ENCODE measurements around the gene PCDH9.

The PCDH9 gene

DNA sequence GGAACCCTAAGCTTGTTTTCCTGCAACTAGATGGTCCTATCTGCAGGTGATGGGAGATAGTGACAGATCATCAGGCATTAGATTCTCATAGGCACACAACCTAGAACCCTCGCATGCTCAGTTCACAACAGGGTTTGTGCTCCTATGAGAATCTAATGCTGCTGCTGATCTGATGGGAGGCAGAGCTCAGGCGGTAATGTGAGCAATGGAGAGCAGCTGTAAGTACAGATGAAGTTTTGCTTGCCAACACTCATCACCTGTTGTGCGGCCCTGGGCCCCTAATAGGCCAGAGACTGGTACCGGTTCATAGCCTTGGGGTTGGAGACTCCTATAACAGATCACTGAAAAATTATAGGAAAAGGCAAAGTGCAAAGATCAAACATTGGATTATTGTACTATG is 267.2 kb downstream of the PCDH9 start:
- Histone ChIP-seq H3K9ac (ENCODE audit: low read depth, low read length) (no peak overlapping the region), H3K36me3 (ENCODE audit: insufficient read depth, low read length) (no peaks in the 10 kb centered on the region), H3K4me3 (ENCODE audit: low read length) (no peak overlapping the region), H3K4me1 (ENCODE audit: insufficient read depth, low read length) (no peaks in the 10 kb centered on the region), H3K9me3 (ENCODE audit: insufficient read depth, low read depth, low read length) (no peaks in the 10 kb centered on the region), H3K27ac (ENCODE audit: low read depth, low read length) (no peak overlapping the region), H3K27me3 (ENCODE audit: insufficient read depth, low read length) (no peaks in the 10 kb centered on the region)
- WGBS, result 98% methylated on average over 4 of the region's 4 CpGs

DNA sequence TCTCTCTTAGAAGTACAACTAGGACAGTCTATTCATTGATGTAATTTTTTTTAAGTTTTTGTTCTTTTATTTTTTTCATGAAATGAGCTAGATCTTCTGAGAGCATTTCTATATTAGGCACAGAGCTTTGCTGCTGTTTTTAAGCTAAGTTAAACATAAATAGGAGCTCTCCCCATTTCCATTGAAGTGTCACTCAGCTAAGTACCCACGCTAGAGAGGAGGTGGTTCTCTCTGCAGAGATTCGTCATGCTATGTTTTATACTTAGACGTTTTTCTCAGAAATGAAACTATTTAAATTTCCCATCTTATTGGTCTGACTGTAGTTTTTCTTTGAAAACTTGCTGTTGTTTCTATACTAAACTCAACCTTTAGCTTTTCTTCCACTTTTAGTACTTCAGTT is 271.5 kb downstream of the PCDH9 start:
- no peaks in the 10 kb centered on the region for H3K36me3 ChIP-seq (ENCODE audit: insufficient read depth, low read length)
- no peaks in the 10 kb centered on the region for H3K9me3 ChIP-seq (ENCODE audit: insufficient read depth, low read depth, low read length)
- H3K27ac ChIP-seq (ENCODE audit: low read depth, low read length), result no peak overlapping the region
- WGBS, result 94% methylated on average over 2 of the region's 3 CpGs
- no peak overlapping the region for H3K9ac ChIP-seq (ENCODE audit: low read depth, low read length)
- no peak overlapping the region for H3K4me3 ChIP-seq (ENCODE audit: low read length)
- no peaks in the 10 kb centered on the region for H3K27me3 ChIP-seq (ENCODE audit: insufficient read depth, low read length)
- no peaks in the 10 kb centered on the region for H3K4me1 ChIP-seq (ENCODE audit: insufficient read depth, low read length)

DNA sequence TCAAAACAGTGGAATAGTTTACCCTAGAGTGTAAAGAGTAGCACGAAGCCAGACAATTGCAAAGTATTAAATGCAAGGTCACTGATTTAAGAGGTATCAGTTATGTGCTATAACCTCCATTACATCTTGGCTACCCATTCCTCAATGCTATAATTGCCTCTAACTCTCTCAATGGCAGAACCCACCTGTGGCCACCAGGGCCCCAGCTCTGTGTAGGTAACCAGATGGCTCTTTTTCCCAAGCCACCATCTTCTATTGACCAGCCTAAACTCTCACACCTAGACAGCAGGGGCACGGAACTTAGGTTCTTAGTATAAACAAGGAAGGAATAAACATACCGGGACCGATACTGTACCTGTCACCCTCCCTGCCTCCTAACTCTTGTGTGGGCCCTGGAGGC is 277.6 kb downstream of the PCDH9 start:
- H3K9me3 ChIP-seq (ENCODE audit: insufficient read depth, low read depth, low read length), result no peaks in the 10 kb centered on the region
- no peak overlapping the region for H3K4me3 ChIP-seq (ENCODE audit: low read length)
- H3K4me1 ChIP-seq (ENCODE audit: insufficient read depth, low read length), result peaks cover 37% of the 10 kb centered on the region
- no peak overlapping the region for H3K27ac ChIP-seq (ENCODE audit: low read depth, low read length)
- H3K27me3 ChIP-seq (ENCODE audit: insufficient read depth, low read length), result no peaks in the 10 kb centered on the region
- no peaks in the 10 kb centered on the region for H3K36me3 ChIP-seq (ENCODE audit: insufficient read depth, low read length)
- 93% methylated on average over 4 of the region's 4 CpGs for WGBS
- no peak overlapping the region for H3K9ac ChIP-seq (ENCODE audit: low read depth, low read length)

- WGBS, result 20% methylated on average over 1 of the region's 2 CpGs
- H3K36me3 ChIP-seq (ENCODE audit: insufficient read depth, low read length), result no peaks in the 10 kb centered on the region
Observed at GRCh38 chr13:66951426-66951825, 278.7 kb downstream of the PCDH9 start.

GRCh38 chr13:66950666-66951065 is 279.5 kb downstream of the PCDH9 start:
- no peak overlapping the region for H3K9ac ChIP-seq (ENCODE audit: low read depth, low read length)
- H3K4me1 ChIP-seq (ENCODE audit: insufficient read depth, low read length), result peaks cover 37% of the 10 kb centered on the region
- H3K27me3 ChIP-seq (ENCODE audit: insufficient read depth, low read length), result no peaks in the 10 kb centered on the region
- no peaks in the 10 kb centered on the region for H3K9me3 ChIP-seq (ENCODE audit: insufficient read depth, low read depth, low read length)
- no peaks in the 10 kb centered on the region for H3K36me3 ChIP-seq (ENCODE audit: insufficient read depth, low read length)
- H3K4me3 ChIP-seq (ENCODE audit: low read length), result no peak overlapping the region
- H3K27ac ChIP-seq (ENCODE audit: low read depth, low read length), result no peak overlapping the region; the same call in 1 of the 2 replicates

More at GRCh38 chr13:66951426-66951825, 278.7 kb downstream of the PCDH9 start:
- Histone ChIP-seq H3K4me1 (ENCODE audit: insufficient read depth, low read length) (peaks cover 37% of the 10 kb centered on the region), H3K27me3 (ENCODE audit: insufficient read depth, low read length) (no peaks in the 10 kb centered on the region), H3K9ac (ENCODE audit: low read depth, low read length) (no peak overlapping the region), H3K9me3 (ENCODE audit: insufficient read depth, low read depth, low read length) (no peaks in the 10 kb centered on the region), H3K27ac (ENCODE audit: low read depth, low read length) (peak overlapping the region; percentile 52; the same call in 1 of the 2 replicates), H3K4me3 (ENCODE audit: low read length) (0 out of 2 replicates have a peak overlapping the region, but pooled peaks have one; percentile 1)

DNA sequence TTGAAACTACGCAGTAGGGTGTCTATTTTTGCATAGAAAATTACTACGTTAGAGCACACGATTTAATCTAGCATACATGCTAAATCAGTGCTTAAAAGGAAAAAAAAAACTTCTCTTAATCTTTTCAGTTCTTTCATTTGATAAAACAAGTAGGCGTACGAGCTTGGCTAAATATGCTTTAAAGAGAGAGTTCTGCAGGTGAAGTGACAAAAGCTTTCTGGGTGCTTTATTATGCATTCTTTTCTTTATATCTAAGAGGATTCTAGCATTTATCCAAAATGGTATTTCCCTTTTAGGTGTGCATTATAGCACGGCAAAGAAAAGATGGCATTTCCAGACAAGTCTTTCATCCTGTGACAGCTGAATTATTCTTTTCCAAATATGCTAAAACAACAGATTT is 281.2 kb downstream of the PCDH9 start:
- WGBS, result 87% methylated on average over 4 of the region's 6 CpGs
- Histone ChIP-seq H3K9ac (ENCODE audit: low read depth, low read length) (no peak overlapping the region), H3K27me3 (ENCODE audit: insufficient read depth, low read length) (no peaks in the 10 kb centered on the region), H3K36me3 (ENCODE audit: insufficient read depth, low read length) (no peaks in the 10 kb centered on the region), H3K27ac (ENCODE audit: low read depth, low read length) (no peak overlapping the region; the same call in 1 of the 2 replicates), H3K9me3 (ENCODE audit: insufficient read depth, low read depth, low read length) (no peaks in the 10 kb centered on the region), H3K4me3 (ENCODE audit: low read length) (no peak overlapping the region), H3K4me1 (ENCODE audit: insufficient read depth, low read length) (peaks cover 37% of the 10 kb centered on the region)

- Histone ChIP-seq H3K4me1 (ENCODE audit: insufficient read depth, low read length) (peaks cover under 1% of the 10 kb centered on the region; the same call in 1 of the 2 replicates), H3K4me3 (ENCODE audit: low read length) (no peak overlapping the region), H3K27ac (ENCODE audit: low read depth, low read length) (no peak overlapping the region), H3K36me3 (ENCODE audit: insufficient read depth, low read length) (no peaks in the 10 kb centered on the region), H3K9ac (ENCODE audit: low read depth, low read length) (no peak overlapping the region), H3K27me3 (ENCODE audit: insufficient read depth, low read length) (no peaks in the 10 kb centered on the region), H3K9me3 (ENCODE audit: insufficient read depth, low read depth, low read length) (no peaks in the 10 kb centered on the region)
- WGBS, result 93% methylated on average over 2 of the region's 3 CpGs
Observed at GRCh38 chr13:66943530-66943929, 286.6 kb downstream of the PCDH9 start.

GRCh38 chr13:66940113-66940512 is 290.0 kb downstream of the PCDH9 start:
- Histone ChIP-seq H3K9ac (ENCODE audit: low read depth, low read length) (no peak overlapping the region), H3K4me3 (ENCODE audit: low read length) (no peak overlapping the region), H3K4me1 (ENCODE audit: insufficient read depth, low read length) (no peaks in the 10 kb centered on the region), H3K36me3 (ENCODE audit: insufficient read depth, low read length) (no peaks in the 10 kb centered on the region), H3K9me3 (ENCODE audit: insufficient read depth, low read depth, low read length) (no peaks in the 10 kb centered on the region), H3K27ac (ENCODE audit: low read depth, low read length) (no peak overlapping the region), H3K27me3 (ENCODE audit: insufficient read depth, low read length) (no peaks in the 10 kb centered on the region)
- 92% methylated on average over 4 of the region's 4 CpGs for WGBS

DNA sequence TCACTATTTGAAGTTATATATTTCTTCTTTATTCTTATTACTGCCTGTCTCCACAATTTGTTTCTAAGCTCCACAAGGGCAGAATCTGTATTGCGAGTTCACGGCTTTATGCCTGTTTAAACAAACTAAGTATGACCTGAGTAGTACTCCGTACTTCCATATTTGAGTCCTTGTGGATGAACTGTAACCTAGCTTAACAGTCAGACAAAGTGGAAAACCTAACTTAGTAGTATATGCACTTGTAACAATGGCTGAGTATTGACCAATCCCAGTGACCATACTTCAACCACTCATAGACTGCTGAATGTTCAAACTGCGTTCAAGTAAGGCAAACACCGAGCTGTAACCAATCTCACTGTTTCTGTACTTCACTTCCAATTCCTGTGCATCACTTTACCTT is 292.7 kb downstream of the PCDH9 start:
- H3K36me3 ChIP-seq (ENCODE audit: insufficient read depth, low read length), result no peaks in the 10 kb centered on the region
- no peaks in the 10 kb centered on the region for H3K9me3 ChIP-seq (ENCODE audit: insufficient read depth, low read depth, low read length)
- H3K4me1 ChIP-seq (ENCODE audit: insufficient read depth, low read length), result no peaks in the 10 kb centered on the region
- WGBS, result 93% methylated on average over 5 of the region's 5 CpGs
- no peak overlapping the region for H3K9ac ChIP-seq (ENCODE audit: low read depth, low read length)
- no peak overlapping the region for H3K4me3 ChIP-seq (ENCODE audit: low read length)
- H3K27me3 ChIP-seq (ENCODE audit: insufficient read depth, low read length), result no peaks in the 10 kb centered on the region
- H3K27ac ChIP-seq (ENCODE audit: low read depth, low read length), result no peak overlapping the region

- WGBS, result 94% methylated on average over 7 of the region's 7 CpGs
- Histone ChIP-seq H3K9ac (ENCODE audit: low read depth, low read length) (no peak overlapping the region), H3K4me1 (ENCODE audit: insufficient read depth, low read length) (no peaks in the 10 kb centered on the region), H3K4me3 (ENCODE audit: low read length) (no peak overlapping the region), H3K36me3 (ENCODE audit: insufficient read depth, low read length) (no peaks in the 10 kb centered on the region), H3K27me3 (ENCODE audit: insufficient read depth, low read length) (no peaks in the 10 kb centered on the region), H3K9me3 (ENCODE audit: insufficient read depth, low read depth, low read length) (no peaks in the 10 kb centered on the region), H3K27ac (ENCODE audit: low read depth, low read length) (no peak overlapping the region)
Observed at GRCh38 chr13:66933994-66934393, 296.1 kb downstream of the PCDH9 start.

DNA sequence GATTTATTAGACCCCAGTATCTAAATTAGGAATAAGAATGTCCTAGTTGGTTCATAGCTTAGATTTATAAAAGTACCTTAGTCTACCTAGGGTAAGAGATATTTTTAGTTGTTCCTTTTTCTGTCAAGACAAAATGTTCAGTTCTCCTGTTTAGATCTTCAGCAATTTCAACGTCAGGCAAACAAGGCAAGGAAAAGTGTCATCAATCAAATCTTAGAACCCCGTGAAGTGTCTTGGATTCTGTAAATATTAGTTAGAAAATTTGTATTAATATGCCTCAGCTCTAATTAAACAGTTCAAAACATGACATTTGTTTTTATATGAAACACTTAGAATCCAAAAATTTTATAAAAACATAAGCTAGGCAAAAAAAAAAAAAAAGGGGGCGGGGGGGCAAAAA is 296.6 kb downstream of the PCDH9 start:
- Histone ChIP-seq H3K4me1 (ENCODE audit: insufficient read depth, low read length) (no peaks in the 10 kb centered on the region), H3K36me3 (ENCODE audit: insufficient read depth, low read length) (no peaks in the 10 kb centered on the region), H3K9me3 (ENCODE audit: insufficient read depth, low read depth, low read length) (no peaks in the 10 kb centered on the region), H3K27ac (ENCODE audit: low read depth, low read length) (no peak overlapping the region), H3K9ac (ENCODE audit: low read depth, low read length) (no peak overlapping the region), H3K27me3 (ENCODE audit: insufficient read depth, low read length) (no peaks in the 10 kb centered on the region), H3K4me3 (ENCODE audit: low read length) (no peak overlapping the region)
- WGBS, result 100% methylated on average over 2 of the region's 3 CpGs

- no peak overlapping the region for H3K27ac ChIP-seq (ENCODE audit: low read depth, low read length)
- no peak overlapping the region for H3K9ac ChIP-seq (ENCODE audit: low read depth, low read length)
- no peaks in the 10 kb centered on the region for H3K27me3 ChIP-seq (ENCODE audit: insufficient read depth, low read length)
- H3K4me1 ChIP-seq (ENCODE audit: insufficient read depth, low read length), result peaks cover 14% of the 10 kb centered on the region
- H3K9me3 ChIP-seq (ENCODE audit: insufficient read depth, low read depth, low read length), result no peaks in the 10 kb centered on the region
- no peak overlapping the region for H3K4me3 ChIP-seq (ENCODE audit: low read length)
- H3K36me3 ChIP-seq (ENCODE audit: insufficient read depth, low read length), result no peaks in the 10 kb centered on the region
Observed at GRCh38 chr13:66927562-66927961, 302.6 kb downstream of the PCDH9 start.

Measured in HUES64 (cell line).